HepG2 (cell line): ENCODE results near the gene MALT1.

Source experiments
- BRCA1 ChIP-seq: sonication (generic); formaldehyde crosslinking; IDR thresholded peaks from 2 replicates; pipeline ENCODE4 v1.4.0; 2020; ENCODE audit warnings: missing genetic modification reagents
- ELF4 ChIP-seq: sonication (generic); formaldehyde crosslinking; IDR thresholded peaks from 2 replicates; pipeline ENCODE4 v1.5.0; 2020; ENCODE audit warnings: missing genetic modification reagents, mild to moderate bottlenecking, moderate library complexity, borderline replicate concordance
- MBNL3 ChIP-seq: fragments of 250-450 bp; sonication (Bioruptor Pico); conservative IDR thresholded peaks from 2 replicates; pipeline ENCODE4 v1.8.0; 2022; ENCODE audit warnings: mild to moderate bottlenecking, inconsistent platforms
- POLR2A ChIP-seq, 2 experiments: IDR thresholded peaks; 2 replicates each; pipeline ENCODE4 v1.6.1; 2011; ENCODE audit warnings: low read depth in 2 of 2, low read length in 2 of 2, mild to moderate bottlenecking in 1 of 2, moderate library complexity in 1 of 2; ENCODE audit not compliant: insufficient read depth in 1 of 2
- POLR2AphosphoS5 ChIP-seq: IDR thresholded peaks from 2 replicates; pipeline ENCODE4 v1.6.1; 2012; ENCODE audit warnings: low read depth, low read length
- SOX6 ChIP-seq, 2 experiments: fragments of 450-650 bp in 1 of 2; sonication (generic) in 1 of 2; formaldehyde crosslinking in 1 of 2; IDR thresholded peaks; 2 replicates each; pipeline versions ENCODE4 v1.4.0 to v1.6.1; 2017 to 2020; ENCODE audit warnings: antibody characterized with exemption in 1 of 2, mild to moderate bottlenecking in 1 of 2, missing genetic modification reagents in 1 of 2
- SPEN ChIP-seq: sonication (generic); formaldehyde crosslinking; IDR thresholded peaks from 2 replicates; pipeline ENCODE4 v1.5.1; 2020; ENCODE audit warnings: low read depth, mild to moderate bottlenecking, missing genetic modification reagents
- TAF15 ChIP-seq: fragments of 200-400 bp; formaldehyde crosslinking; IDR thresholded peaks from one replicate; pipeline ENCODE4 v1.6.1; 2018; ENCODE audit warnings: mild to moderate bottlenecking, low read depth, low read length; ENCODE audit not compliant: poor library complexity, severe bottlenecking
- TCF7L2 ChIP-seq: IDR thresholded peaks from 2 replicates; pipeline ENCODE4 v1.6.1; 2011; ENCODE audit warnings: mild to moderate bottlenecking, low read depth, low read length, moderate library complexity
- ZNF547 ChIP-seq: sonication (generic); formaldehyde crosslinking; IDR thresholded peaks from 2 replicates; pipeline ENCODE4 v1.5.1; 2020; ENCODE audit warnings: mild to moderate bottlenecking, missing genetic modification reagents
- ZNF563 ChIP-seq: sonication (generic); formaldehyde crosslinking; IDR thresholded peaks from 2 replicates; pipeline ENCODE4 v1.8.0; 2022; ENCODE audit warnings: mild to moderate bottlenecking, moderate library complexity, missing genetic modification reagents
- TF ChIP-seq, protein P1 (sequence below): sonication (generic); formaldehyde crosslinking; IDR thresholded peaks from 2 replicates; pipeline ENCODE4 v1.4.0; 2020; ENCODE audit warnings: missing genetic modification reagents
- TF ChIP-seq, protein P2 (sequence below): sonication (generic); formaldehyde crosslinking; IDR thresholded peaks from 2 replicates; pipeline ENCODE4 v1.5.0; 2020; ENCODE audit warnings: mild to moderate bottlenecking, missing genetic modification reagents, moderate library complexity
- TF ChIP-seq, protein P3 (sequence below): sonication (generic); formaldehyde crosslinking; IDR thresholded peaks from 2 replicates; pipeline ENCODE4 v1.5.1; 2020; ENCODE audit warnings: mild to moderate bottlenecking, missing genetic modification reagents

DNA sequence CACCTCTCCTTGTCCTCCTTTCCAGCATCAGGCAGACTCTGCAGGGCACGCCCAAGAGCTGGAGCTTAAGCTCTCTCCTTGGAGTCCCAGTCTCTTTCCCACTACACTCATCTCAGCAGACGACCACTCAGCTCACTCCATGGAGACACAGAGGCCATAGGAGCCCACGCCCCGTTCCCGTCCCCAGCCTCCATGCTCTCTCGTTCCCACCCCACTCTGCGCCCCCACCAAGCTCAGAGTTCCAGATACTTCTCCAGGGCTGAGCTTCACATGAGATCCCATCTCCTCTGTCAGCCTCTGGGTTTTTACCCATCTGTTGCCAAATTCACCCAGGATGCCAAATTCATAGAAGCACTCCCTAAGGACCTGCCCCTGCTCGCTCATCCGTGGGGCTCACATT, 87.3 kb downstream of the MALT1 start:
- TF ChIP-seq ELF4 (CRISPR knock-in tag) (no peak), POLR2AphosphoS5 (no peak), MBNL3 (CRISPR knock-in tag) (no peak), POLR2A (IDR thresholded peaks at IDR 0.05; ENCODE audit: insufficient read depth in 1 of 2, low read depth in 2 of 2, low read length in 2 of 2) (no peak), SPEN (CRISPR knock-in tag) (no peak), ZNF563 (no peak), TAF15 (no peak), BRCA1 (CRISPR knock-in tag) (no peak), TCF7L2 (no peak), SOX6 (IDR thresholded peaks at IDR 0.05) (no peak), SOX6 (CRISPR knock-in tag; IDR thresholded peaks at IDR 0.05) (no peak), ZNF547 (no peak)
- TF ChIP-seq, protein P1, sequence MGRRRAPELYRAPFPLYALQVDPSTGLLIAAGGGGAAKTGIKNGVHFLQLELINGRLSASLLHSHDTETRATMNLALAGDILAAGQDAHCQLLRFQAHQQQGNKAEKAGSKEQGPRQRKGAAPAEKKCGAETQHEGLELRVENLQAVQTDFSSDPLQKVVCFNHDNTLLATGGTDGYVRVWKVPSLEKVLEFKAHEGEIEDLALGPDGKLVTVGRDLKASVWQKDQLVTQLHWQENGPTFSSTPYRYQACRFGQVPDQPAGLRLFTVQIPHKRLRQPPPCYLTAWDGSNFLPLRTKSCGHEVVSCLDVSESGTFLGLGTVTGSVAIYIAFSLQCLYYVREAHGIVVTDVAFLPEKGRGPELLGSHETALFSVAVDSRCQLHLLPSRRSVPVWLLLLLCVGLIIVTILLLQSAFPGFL (CRISPR knock-in tag) = no peak
- TF ChIP-seq, protein P2, sequence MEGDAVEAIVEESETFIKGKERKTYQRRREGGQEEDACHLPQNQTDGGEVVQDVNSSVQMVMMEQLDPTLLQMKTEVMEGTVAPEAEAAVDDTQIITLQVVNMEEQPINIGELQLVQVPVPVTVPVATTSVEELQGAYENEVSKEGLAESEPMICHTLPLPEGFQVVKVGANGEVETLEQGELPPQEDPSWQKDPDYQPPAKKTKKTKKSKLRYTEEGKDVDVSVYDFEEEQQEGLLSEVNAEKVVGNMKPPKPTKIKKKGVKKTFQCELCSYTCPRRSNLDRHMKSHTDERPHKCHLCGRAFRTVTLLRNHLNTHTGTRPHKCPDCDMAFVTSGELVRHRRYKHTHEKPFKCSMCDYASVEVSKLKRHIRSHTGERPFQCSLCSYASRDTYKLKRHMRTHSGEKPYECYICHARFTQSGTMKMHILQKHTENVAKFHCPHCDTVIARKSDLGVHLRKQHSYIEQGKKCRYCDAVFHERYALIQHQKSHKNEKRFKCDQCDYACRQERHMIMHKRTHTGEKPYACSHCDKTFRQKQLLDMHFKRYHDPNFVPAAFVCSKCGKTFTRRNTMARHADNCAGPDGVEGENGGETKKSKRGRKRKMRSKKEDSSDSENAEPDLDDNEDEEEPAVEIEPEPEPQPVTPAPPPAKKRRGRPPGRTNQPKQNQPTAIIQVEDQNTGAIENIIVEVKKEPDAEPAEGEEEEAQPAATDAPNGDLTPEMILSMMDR (CRISPR knock-in tag) = no peak
- TF ChIP-seq, protein P3, sequence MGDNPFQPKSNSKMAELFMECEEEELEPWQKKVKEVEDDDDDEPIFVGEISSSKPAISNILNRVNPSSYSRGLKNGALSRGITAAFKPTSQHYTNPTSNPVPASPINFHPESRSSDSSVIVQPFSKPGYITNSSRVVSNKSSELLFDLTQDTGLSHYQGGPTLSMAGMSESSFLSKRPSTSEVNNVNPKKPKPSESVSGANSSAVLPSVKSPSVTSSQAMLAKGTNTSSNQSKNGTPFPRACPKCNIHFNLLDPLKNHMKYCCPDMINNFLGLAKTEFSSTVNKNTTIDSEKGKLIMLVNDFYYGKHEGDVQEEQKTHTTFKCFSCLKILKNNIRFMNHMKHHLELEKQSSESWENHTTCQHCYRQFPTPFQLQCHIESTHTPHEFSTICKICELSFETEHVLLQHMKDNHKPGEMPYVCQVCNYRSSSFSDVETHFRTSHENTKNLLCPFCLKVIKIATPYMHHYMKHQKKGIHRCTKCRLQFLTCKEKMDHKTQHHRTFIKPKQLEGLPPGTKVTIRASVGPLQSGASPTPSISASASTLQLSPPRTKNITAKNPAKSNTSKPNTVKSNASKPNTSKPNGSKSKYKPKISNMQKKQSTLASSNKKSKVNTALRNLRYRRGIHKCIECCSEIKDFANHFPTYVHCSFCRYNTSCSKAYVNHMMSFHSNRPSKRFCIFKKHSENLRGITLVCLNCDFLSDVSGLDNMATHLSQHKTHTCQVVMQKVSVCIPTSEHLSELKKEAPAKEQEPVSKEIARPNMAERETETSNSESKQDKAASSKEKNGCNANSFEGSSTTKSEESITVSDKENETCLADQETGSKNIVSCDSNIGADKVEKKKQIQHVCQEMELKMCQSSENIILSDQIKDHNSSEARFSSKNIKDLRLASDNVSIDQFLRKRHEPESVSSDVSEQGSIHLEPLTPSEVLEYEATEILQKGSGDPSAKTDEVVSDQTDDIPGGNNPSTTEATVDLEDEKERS = no peak
